Measurements from ENCODE around the gene CHCHD4.

Gene CHCHD4

DNA sequence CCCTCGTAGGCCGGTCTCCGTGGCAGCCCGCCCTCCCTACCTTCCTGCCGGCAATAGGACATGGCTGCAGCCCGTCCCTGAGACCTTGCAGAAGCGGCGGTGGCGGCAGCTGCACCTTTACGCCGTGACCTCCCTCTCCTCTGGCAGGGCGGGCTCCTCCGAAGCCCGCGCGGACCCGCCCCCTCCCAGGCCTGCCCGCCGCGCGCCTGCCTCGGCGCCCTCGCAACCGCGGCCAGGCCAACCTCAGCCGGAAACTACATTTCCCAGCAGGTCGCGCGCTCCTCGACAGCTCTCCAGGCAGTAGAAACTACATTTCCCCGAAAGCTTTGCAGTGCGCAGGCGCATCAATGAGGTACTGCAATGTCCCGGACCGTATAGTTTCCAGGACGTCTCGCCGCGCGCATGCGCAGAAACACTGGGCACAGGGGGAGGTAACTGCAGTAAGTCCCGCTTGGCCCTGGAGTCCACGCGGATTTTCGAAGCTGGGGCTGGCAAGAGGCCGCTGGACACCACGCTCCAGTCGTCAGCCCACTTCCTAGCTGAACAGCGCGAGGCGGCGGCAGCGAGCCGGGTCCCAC lies at the start of gene CHCHD4, which contains the start of gene TMEM43:
Gene CHCHD4, minus strand, starts transcription at position 256 of the 578 bp plus-strand sequence. Its CDS starts 194 bp downstream, at position 62.
Gene TMEM43, plus strand, starts transcription at position 438 of the 578 bp plus-strand sequence. CDS start 142 bp downstream, outside the sequence.
- peak; percentile 100 for DNase-seq (ENCODE audit: low spot score)

DNA sequence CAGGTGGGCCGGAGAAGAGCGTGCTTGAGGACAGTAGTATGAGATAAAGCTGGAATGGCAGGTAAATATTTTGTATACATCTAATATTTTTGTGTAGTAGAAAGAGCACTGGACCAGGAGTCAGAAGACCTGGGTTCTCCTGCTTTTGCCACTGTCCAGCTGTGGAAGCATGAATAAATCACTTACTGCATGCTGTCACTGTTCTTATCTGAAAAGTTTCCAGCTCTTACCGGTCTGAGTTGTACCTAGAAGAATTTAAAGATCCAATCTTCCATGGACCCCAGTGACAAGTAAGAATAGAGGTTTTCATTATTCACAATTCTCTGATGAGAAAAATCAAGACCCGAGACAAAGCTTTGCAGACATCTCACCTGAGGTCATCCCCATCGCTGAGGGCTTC lies 47.8 kb upstream of the CHCHD4 start:
- DNase-seq (ENCODE audit: low spot score), result no peak

DNA sequence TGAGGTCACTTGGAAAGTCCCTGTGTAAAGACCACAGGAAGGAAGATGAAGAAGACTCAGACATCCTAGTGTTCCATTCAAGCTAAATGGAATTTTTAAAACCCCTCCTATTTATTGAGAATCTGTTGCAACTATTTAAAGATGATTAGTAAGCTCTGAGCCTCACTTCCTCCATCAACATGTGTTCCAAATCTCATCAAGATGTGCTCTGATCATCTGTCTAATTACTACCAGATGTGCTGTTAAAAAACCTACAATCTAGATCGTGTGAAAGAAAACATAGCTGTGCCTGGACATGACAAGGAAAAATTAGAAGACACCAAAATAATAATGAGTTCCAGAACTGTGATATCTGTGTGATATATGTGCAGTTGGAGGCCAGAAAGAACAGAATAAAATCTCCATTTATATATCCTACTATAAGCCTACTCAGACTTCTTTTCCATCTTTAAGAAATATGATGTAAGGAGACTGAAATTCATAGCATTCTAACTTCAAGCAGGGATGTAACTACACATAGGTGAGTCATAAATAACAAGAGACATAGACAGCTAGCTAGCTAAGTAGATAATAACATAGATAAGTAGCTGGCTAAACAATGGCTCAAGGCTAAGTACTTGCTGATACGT lies 46.0 kb upstream of the CHCHD4 start:
- peak; percentile 33 for DNase-seq (ENCODE audit: low spot score)

DNA sequence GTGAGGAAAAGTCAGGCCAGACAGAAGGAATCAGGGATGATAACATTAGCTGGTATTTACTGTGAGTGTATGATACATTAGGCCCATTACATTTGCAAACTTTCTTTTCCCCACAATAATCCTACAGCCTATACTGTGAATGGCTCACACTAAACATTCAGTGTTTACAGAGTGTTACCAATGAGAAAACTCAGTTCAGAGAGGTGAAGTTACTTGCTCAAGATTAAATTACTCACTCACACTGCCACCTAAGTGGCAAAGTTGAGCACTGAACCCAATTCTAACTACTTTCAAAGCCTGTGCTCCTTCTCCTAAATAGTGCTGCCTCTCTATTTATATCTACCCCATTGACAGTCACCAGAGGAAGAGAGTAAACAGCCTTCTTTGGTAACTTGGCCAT lies 45.2 kb upstream of the CHCHD4 start:
- DNase-seq (ENCODE audit: low spot score), result no peak

DNA sequence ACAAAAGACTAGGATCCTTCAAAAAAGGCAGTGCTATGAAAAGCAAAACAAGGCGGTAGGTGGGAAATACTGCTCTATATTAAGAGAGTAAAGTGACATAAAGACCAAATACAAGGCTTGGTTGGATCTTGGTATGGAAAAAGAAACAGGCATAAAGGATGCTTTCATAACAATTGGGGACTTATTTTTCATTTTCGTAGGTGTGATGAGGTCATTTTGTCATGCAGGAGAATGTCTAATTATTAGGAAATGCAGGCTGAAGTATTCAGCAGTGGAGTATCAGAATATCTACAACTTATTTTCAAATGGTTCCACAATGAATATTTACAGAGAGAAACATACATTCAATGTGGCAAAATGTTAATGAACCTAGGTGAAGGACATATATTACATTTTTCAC lies 44.8 kb upstream of the CHCHD4 start:
- DNase-seq (ENCODE audit: low spot score), result no peak

DNA sequence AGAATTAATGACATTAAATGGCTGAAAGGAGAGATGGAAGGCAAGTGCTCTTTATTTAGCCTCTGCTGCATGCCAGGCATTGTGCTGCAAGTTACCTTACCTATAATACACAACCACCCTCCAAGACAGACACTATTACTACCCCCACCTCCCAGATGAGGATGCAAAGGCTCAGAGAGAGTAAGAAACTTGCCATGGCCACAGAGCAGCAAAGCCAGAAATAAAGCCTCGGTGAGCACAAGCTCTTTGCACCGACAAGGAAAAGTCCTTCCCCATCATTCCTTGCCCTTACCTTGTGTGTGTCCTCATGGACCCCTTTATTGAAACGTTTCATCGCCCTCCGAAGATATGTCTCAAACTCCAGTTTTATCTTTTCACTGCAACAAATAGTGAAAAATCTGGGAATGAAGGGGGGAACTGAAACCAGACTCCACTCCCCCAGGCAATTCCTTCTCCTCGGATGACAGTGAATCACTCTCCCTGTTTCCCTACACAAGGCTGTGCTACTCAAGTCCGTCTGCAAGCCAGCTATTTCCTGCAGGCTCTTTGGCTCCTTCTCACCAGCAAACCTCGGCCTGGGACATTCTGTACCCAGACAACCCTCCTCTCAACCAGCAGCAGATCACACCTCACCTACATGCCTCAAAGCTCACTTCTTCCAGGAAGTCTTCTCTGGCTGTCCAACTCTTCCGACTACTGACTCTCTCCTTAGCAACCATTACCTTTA lies 42.4 kb upstream of the CHCHD4 start:
- DNase-seq (ENCODE audit: low spot score), result no peak

DNA sequence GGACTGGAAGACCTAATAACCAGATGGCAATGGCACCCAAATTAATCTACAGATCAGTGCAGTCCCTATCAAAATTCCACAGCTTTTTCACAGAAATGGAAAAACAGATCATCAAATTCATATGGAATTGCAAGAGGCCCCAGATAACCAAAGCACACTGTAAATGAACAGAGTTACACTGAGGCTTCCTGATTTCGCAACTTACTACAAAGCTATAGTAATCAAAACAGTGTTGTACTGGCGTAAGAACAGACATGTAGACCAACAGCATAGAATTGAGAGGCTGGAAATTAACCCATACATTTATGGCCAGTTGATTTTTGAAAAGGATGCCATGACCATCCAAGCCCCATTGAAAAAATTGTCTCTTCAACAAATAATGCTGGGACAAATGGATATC lies 37.5 kb upstream of the CHCHD4 start:
- DNase-seq (ENCODE audit: low spot score), result no peak

DNA sequence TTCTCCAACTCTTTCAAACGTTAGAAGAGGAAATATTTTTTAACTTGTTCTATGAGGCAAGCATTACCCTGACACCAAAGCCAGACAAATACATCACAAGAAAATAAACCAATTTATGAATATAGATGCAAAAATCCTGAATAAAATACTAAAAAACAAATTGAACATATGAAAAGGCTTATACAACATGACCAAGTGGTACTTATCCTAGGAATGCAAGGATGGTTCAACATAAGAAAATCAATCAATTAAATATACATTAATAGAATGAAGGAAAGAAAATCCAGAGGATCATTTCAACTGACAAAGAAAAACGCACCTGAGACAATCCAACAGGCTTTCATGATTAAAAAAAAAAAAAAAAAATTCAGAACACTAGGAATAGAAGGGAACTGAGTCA lies 36.6 kb upstream of the CHCHD4 start:
- no peak for DNase-seq (ENCODE audit: low spot score)

DNA sequence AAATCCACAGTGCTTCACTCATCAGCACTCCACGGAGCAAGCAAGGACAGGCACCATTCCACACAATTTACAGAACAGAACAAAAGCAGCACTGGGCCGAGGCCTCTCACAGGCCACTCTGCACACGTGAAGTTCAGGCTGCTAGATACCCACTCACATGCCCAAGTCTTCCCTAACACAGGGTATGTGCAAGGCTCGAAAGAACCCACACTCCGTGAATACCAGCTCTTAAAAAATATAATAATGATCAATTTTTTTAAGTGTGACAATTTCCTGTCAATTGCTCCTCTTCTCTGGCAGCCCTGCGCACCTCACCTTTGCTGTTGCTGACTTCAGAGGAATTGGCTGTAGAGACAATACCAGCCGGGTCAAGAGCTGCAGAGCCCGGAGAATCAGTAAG lies 34.8 kb upstream of the CHCHD4 start:
- no peak for DNase-seq (ENCODE audit: low spot score)

DNA sequence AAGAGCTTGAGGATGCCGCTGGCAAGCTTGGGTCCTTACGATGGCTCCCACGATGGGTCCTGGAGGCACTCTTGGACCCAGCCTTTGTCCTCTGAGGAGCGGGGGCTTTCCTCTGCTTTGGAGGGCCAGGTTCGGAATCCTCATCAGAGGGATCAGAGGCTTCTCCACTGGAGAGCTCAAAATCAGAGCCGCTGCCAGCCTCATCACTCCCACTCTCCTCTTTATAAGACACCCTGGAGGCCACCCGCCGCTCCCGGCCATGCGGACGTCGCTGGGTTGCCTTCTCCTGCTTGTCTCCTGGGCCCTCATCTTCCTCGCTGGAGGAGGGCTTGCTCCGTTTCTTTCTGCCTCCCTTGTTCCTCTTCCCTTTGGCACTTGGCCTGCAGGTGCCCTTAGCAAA lies 33.7 kb upstream of the CHCHD4 start:
- DNase-seq (ENCODE audit: low spot score), result no peak

DNA sequence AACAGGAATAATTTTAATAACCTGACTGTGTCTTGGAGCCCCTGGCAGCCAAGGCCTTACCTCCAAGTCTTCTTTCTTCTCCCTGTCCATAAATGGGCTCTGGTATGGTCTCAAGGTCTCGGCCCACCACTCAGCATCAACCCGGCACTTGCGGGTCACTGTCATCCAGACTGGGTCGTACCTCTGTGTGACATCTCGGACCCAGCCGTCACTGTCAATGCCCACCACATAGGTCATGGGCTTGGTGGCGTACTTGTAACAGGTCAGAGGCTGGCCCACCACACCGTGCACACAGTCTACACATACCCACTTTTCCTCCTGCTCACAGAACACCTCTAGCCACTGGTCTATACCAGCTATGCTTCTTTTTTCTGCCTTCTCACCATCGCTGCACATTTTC lies 33.3 kb upstream of the CHCHD4 start:
- no peak for DNase-seq (ENCODE audit: low spot score)

DNA sequence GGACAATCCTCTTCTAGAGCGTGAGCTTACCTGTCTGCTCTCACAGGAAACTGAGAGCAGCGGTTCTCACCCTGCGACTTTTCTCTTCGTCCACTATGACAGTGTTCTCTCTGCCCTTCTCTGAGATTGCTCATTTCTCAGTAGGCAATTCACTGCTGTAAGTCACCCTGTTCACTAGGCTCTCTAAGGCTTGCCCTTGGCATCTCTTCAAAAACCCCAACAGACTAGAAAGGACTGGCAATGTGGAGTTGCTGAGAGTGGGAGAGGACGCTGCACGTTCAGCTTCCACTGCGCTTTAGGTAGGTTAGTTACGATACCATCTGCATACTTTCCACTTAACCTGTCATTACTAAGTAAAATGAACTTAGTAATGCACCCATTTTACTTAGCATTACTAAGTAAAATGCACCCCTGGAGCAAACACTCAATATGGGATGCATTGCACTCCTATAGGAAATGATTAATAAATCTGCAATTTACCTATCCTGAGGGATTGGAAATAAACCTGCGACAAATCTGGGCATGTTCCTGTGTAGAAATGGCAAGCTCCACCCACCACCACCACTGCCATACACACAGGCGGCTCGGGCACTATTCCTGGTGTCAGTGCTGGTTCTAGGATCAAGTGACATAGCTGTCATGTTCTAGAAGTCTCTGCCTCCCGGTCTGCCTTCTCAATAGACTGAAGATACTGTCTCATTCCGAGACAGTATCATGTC lies 32.3 kb upstream of the CHCHD4 start:
- no peak for DNase-seq (ENCODE audit: low spot score)

DNA sequence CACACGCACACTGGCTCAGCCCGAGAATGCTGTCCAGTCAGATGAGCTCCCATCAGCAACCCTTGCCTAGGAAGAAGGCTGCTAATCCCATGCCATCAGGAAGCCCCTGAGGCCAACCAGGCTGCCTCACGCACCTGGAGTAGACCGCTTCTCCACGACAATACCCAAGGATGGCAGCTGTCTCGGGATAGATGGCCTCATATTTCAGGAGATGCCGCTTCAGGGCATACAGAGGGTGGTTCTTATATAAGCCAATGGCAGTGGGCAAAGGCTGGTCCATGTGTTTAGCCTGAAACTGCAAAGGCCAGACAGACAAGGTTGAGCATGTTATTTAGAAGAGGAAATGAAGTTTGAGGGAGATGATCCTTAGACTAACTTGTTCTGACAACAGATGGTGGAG lies 31.5 kb upstream of the CHCHD4 start:
- DNase-seq (ENCODE audit: low spot score), result no peak

DNA sequence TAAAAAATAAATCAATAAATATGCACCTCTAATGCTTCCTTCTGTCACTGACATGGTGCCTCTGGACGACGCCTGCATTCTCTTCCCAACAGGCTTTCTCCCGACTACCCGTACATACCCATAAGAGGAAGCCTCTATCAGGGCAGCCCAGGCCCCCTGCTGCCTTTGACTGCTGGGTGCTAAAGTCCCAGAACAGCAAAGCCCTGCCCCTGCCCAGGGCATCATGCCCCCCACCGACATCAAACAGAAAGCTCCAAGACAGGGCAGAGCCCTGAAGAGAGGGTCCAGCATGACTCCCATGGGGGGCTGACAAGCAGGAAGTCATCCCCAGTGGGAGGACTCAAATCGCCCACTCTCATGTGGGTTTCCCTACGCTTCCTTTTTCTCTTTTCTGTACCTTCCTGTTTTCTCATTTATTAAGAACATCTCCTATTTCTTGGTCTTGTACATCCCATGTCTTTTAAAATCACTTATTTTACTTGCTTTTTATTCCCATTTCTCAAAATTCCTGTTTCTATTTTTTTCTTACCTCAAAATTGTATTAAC lies 30.3 kb upstream of the CHCHD4 start:
- DNase-seq (ENCODE audit: low spot score), result no peak

DNA sequence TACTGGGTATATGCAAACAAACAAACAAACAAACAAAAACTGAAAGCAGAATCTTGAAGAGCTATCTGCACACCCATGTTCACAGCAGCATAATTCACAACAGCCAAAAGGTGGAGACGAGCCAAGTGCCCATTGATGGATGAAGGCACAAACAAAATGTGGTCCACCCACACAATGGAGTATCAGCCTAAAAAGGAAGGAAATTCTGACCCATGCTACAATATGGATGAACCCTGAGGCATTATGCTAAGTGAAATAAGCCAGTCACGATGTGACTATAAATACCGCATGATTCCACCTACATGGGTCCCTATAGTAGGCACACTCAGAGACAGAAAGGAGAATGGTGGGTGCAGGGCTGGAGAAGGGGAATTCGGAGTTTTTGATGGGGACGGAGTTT lies 29.6 kb upstream of the CHCHD4 start:
- no peak for DNase-seq (ENCODE audit: low spot score)

DNA sequence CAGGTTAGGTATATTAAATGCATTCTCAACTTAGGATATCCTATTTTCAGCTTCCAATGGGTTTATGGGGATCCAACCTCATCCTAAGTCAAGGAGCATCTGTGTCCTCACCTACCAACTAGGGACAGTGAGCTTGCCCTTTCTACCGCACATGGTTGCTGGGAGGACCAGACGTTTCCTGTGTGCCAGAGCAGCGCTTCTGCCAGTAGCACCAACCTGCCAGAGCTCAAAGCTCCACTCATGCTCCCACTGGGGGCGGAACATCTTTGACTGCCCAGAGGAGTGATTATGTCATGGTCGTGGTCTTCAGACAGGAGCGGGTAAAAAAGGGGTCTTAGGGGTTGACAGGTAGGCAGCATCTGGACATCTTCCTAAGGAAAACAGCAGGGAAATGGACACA lies 29.0 kb upstream of the CHCHD4 start:
- DNase-seq (ENCODE audit: low spot score), result no peak

DNA sequence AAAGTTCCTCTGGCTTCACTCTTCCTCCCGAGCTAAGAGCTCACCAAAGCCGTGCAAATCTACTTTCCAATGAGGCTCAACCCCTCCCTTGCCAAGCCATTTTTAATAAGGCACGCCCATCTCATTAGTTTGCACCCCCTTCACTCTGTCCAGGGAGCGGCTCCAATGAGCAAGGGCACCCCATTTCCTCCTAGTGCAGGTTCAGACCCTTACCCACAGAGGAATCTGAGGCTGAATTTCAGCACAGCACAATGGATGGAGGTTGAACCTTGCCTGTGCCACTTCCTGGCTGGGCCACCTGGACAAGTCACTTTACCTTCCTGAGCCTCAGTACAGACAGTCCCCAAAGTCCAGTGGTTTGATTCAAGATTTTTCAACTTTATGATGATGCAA lies 28.3 kb upstream of the CHCHD4 start:
- DNase-seq (ENCODE audit: low spot score), result no peak

DNA sequence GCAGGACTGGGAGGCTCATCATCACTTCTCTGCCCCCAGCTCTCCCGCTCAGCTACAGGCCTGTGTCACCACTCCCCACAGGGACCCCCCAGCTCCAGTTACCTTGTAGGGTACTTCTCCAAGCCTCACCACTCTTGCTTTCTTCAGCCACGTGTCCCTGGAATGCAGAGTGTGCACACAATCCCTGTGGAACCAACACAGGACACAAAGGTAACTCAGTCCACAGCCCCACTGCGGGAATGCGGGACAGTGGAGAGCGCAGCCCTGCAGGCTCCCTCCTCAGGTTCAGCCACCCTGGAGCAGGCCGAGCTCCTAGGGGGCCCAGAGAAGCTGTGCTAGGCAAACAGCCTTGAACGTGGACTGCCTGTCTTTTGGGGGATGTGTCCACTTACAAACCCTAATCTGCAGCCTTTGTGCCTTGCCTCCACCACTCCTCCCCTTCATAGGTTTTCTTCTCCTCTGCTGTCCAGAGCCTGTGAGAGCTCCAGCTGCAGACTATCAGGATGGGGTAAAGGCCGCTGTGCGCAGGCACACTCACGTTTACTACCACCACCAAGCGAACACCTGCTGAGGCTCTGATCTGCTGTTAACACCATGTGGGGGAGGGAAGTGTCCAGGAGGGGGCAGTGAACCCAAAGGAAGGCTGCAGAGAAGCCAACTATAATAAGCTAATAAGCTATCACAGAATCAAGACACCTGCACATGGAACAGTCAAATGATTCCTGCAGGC lies 27.7 kb upstream of the CHCHD4 start:
- no peak for DNase-seq (ENCODE audit: low spot score)

DNA sequence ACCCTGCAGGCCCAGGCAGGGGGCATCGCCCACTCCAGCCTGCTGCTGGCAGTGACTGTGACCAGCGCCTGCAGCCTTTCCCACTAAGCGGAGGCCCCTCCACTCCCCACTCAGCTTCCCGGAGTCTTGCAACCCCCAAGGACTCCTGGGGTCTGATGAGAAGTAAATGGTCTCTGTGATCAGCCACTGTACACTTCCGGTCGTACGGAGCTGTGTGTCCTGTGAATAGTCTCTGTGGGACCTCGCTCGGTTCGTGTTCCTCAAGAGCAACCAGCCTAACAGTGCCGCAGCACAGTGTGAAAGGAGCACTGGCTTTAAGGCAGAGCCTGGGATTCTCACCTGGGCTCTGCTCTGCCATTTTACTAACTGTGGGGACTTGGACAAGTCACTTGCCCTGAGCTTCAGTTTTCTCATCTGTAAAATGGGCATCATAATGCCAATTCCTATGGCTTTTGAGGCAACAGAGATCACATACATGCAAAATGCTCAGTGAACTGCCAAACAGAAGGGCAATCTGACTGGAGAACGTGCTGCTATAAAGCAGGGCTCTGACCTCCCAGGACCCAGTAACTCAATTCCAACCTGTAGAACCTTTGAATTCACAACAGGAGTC lies 26.9 kb upstream of the CHCHD4 start:
- DNase-seq (ENCODE audit: low spot score), result no peak

DNA sequence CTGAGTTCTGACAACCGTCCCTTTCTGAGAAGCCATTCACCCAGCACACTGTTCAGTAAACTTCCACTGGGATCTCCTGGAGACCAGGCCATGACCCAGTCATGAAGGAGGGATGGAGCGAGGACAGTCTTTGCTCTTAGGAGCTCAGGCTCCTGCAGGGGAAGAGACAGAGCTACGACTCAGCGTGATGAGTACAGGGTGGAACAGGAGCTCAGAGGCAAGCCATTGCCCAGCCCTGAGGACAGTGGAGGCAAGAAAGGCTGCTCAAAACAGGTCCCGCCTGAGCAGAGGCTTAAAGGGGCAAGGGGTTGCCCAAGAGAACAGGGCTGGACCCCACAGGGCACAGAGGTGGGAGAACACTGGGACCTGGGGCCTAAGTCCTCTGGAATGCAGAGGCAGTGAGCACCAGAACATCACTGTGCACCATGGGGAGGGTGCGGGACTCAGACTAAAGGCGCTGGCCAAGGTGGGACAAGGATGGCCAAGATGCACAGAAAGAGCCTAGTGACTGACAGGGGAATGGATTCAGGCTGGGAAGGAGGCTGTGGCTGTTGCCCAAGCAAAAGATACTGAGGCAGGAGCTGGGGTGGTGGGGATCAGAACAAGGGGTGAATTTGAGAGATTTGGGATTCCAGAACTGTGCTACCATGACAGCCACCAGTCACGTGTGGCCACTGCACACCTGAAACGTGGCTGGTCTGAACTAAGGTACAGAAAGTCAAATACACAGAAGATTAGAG lies 26.0 kb upstream of the CHCHD4 start:
- no peak for DNase-seq (ENCODE audit: low spot score)

DNA sequence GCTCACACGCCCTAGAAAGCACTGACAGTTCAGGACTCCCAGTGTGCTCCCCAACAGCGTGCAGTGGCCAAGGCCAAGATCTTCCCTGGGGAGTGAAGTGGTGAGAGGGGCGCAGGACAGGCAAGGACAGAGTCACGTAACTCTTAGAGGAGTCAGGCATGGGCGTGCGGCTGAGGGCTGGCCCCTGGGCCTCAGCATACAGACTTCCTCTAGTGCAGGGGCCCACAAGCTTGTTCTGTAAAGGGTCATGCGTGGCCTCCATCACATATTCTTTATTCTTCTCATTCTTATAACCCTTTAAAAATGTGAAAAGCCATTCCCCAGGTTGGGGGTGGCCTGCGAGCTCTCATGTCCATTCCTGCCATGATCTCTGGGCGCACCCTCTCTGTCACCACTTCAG lies 25.4 kb upstream of the CHCHD4 start:
- DNase-seq (ENCODE audit: low spot score), result no peak

Data from AG08395 (cell line).